Fibroblast of pulmonary artery (primary cell): Measurements from ENCODE around the gene SCAI.
"Not testable (repeated sequence)": the region's sequence is repeated elsewhere in the genome, so short reads cannot be mapped to it uniquely, and the experiment has no call there.

Experiments
- DNase-seq: peaks from one replicate; pipeline ENCODE4 v3.0.0-alpha.2; 2010; ENCODE audit warnings: low read depth
- H3K4me3 ChIP-seq: replicated peaks from 2 replicates; pipeline ENCODE4 v1.5.1; 2011; ENCODE audit warnings: low read depth, mild to moderate bottlenecking, control low read depth, low read length, moderate library complexity
- CTCF ChIP-seq: IDR thresholded peaks from 2 replicates; pipeline ENCODE4 v1.5.1; 2011; ENCODE audit warnings: mild to moderate bottlenecking, control low read depth, low read length, inconsistent platforms; ENCODE audit errors: missing control alignments

Gene SCAI

GRCh38 chr9:124940521-124940893 lies 202.8 kb downstream of the SCAI start:
- peak overlapping the region; percentile 89 for H3K4me3 ChIP-seq
- DNase-seq = no peak
- no peak for TF ChIP-seq CTCF

DNA sequence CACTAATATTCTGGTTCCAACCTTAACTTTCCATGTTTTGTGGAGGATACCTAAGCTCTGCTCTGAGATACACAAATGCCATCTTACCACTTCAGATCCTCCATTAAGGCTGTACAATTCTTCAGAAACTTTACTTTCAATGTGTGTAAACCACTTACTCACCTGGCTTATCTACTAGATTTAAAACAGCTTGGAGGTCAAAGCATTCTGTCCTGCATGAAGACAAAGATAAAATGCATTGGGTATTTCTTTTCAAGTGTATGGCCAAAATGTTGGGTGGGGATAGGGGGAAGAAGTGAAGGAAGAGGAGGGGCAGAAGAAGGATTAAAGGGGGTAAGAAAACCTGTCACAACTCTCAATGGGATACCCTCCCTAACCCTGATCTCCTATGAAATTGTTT lies 203.4 kb downstream of the SCAI start:
- no peak for TF ChIP-seq CTCF
- DNase-seq = no peak
- H3K4me3 ChIP-seq = peak overlapping the region; percentile 89

DNA sequence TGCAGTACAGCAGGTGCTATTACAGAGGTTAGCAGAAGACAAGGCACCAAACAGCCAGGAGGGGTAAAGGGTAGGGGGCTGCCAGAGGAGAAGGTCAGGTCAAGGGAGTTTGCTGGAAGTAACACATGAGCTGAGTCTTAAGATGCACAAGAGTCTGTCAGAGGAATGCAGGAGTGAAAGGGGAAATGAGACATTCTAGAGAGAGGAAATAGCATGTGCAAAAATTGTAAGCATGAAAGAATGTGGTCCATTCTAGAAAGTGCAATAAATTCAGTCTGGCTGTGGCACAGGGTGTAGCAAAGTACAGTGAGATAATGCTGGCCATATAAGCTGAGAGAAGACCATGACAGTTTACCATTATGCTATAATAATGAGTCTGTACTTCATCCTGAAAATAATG lies 209.0 kb downstream of the SCAI start:
- no peak for TF ChIP-seq CTCF
- DNase-seq = peak; percentile 49
- no peak overlapping the region for H3K4me3 ChIP-seq

DNA sequence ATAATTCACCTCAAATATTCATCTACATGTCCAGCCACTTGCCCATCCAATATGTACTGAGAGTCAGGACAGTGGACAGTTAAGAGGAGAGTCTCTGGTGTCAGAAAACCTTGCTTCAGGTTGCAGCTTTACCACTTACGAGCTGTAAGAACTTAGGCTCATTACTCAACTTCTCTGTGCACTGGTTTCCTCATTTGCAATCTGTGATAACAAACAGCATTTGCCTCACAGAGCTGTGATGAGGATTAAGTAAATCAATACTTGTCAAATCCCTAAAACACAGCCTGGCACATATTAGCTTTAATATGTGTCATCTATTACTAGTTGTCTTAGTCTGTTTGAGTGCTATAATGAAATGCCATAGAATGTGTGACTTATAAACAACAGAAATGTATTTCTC lies 211.0 kb downstream of the SCAI start:
- no peak for DNase-seq
- TF ChIP-seq CTCF = no peak
- H3K4me3 ChIP-seq = no peak overlapping the region

GRCh38 chr9:124929464-124929863 lies 213.9 kb downstream of the SCAI start:
- DNase-seq = no peak
- no peak overlapping the region for H3K4me3 ChIP-seq
- TF ChIP-seq CTCF = no peak

DNA sequence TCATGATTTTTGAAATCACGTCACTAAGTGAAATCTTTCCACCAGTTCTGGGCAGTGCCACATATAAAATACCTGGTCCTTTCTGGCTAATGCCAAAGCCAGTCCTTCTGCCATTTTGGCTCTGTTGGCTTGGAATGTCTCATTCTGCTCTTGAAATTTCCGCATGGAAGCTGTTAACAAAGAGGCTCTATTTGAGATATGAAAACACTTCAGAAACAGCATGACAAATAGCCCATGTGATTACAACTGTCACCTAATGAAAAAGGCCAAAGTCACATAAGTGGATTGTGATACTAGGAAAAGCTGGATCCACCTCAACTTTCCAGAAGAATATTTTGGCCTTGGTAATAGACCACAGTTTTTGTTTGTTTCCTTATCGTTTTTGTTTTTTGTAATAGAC lies 215.2 kb downstream of the SCAI start:
- DNase-seq = no peak
- H3K4me3 ChIP-seq = no peak overlapping the region
- no peak for TF ChIP-seq CTCF

DNA sequence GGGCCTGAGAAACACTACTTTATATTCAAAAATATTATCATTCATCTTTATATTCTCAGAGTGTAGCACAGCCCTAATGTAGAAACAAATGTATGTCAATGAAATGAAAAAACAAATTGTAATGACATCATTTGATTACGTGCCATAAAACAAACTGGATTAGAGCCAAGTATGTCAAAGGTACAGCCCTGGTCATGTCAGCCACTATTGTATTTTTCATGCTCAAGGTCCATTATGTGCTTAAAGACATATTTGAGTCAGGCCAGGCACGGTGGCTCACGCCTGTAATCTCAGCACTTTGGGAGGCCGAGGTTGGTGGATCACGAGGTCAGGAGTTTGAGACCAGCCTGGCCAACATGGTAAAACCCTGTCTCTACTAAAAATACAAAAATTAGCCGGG lies 222.9 kb downstream of the SCAI start:
- H3K4me3 ChIP-seq = not testable (repeated sequence)
- DNase-seq = peak; percentile 56
